NOMO-1 (cell line): ENCODE data around the gene SLC22A2.
"Not testable (repeated sequence)": the region's sequence is repeated elsewhere in the genome, so short reads cannot be mapped to it uniquely, and the experiment has no call there.

Experiments
- DNase-seq, 2 experiments: peaks; one replicate each; lab custom pipeline; 2025; ENCODE audit not compliant: unreplicated experiment in 2 of 2; lab: John Stamatoyannopoulos, UW

SLC22A2 gene

GRCh38 chr6:160252073-160252813 lies 6.4 kb downstream of the SLC22A2 start:
- no peak for DNase-seq

- no peak for DNase-seq
Measured at GRCh38 chr6:160249671-160250070, 8.9 kb downstream of the SLC22A2 start.

GRCh38 chr6:160248538-160248937 lies 10.1 kb downstream of the SLC22A2 start:
- DNase-seq, result no peak

GRCh38 chr6:160247457-160247883 lies 11.2 kb downstream of the SLC22A2 start:
- no peak for DNase-seq

GRCh38 chr6:160240691-160241084 lies 17.9 kb downstream of the SLC22A2 start:
- no peak for DNase-seq

- DNase-seq, result no peak
Measured at GRCh38 chr6:160239929-160240690, 18.5 kb downstream of the SLC22A2 start.

- no peak for DNase-seq
Measured at GRCh38 chr6:160238761-160239751, 19.6 kb downstream of the SLC22A2 start.

GRCh38 chr6:160238278-160238711 lies 20.3 kb downstream of the SLC22A2 start:
- DNase-seq, result no peak

- not testable (repeated sequence) for DNase-seq
Measured at GRCh38 chr6:160237597-160238275, 20.9 kb downstream of the SLC22A2 start.

- not testable (repeated sequence) for DNase-seq
Measured at GRCh38 chr6:160236235-160236872, 22.3 kb downstream of the SLC22A2 start.

GRCh38 chr6:160233950-160234640 lies 24.5 kb downstream of the SLC22A2 start:
- not testable (repeated sequence) for DNase-seq

- DNase-seq, result no peak
Measured at GRCh38 chr6:160227769-160228161, 30.9 kb downstream of the SLC22A2 start.

- no peak for DNase-seq
Measured at GRCh38 chr6:160227038-160227768, 31.4 kb downstream of the SLC22A2 start.

GRCh38 chr6:160226118-160226591 lies 32.5 kb downstream of the SLC22A2 start:
- DNase-seq, result no peak

- DNase-seq, result no peak
Measured at GRCh38 chr6:160224639-160225237, 33.9 kb downstream of the SLC22A2 start.

GRCh38 chr6:160222491-160222890 lies 36.1 kb downstream of the SLC22A2 start:
- no peak for DNase-seq

GRCh38 chr6:160221918-160222317 lies 36.7 kb downstream of the SLC22A2 start:
- no peak for DNase-seq

GRCh38 chr6:160221423-160221822 lies 37.2 kb downstream of the SLC22A2 start:
- DNase-seq, result peak; percentile 2 to 3
